ENCODE data around the gene GPBP1L1. TPM values are rescaled to one million over a fixed set of nuclear protein-coding genes. Genes with fewer than 3 reads are reported as not detected.

GPBP1L1 gene
- total and polyA plus RNA-seq, 9 of the 15 experiments (the other 6 are each of a cell fraction or from before 2014, with no cell fraction given): 86.0 to 216 (median 138) TPM

- TF ChIP-seq, protein P1, sequence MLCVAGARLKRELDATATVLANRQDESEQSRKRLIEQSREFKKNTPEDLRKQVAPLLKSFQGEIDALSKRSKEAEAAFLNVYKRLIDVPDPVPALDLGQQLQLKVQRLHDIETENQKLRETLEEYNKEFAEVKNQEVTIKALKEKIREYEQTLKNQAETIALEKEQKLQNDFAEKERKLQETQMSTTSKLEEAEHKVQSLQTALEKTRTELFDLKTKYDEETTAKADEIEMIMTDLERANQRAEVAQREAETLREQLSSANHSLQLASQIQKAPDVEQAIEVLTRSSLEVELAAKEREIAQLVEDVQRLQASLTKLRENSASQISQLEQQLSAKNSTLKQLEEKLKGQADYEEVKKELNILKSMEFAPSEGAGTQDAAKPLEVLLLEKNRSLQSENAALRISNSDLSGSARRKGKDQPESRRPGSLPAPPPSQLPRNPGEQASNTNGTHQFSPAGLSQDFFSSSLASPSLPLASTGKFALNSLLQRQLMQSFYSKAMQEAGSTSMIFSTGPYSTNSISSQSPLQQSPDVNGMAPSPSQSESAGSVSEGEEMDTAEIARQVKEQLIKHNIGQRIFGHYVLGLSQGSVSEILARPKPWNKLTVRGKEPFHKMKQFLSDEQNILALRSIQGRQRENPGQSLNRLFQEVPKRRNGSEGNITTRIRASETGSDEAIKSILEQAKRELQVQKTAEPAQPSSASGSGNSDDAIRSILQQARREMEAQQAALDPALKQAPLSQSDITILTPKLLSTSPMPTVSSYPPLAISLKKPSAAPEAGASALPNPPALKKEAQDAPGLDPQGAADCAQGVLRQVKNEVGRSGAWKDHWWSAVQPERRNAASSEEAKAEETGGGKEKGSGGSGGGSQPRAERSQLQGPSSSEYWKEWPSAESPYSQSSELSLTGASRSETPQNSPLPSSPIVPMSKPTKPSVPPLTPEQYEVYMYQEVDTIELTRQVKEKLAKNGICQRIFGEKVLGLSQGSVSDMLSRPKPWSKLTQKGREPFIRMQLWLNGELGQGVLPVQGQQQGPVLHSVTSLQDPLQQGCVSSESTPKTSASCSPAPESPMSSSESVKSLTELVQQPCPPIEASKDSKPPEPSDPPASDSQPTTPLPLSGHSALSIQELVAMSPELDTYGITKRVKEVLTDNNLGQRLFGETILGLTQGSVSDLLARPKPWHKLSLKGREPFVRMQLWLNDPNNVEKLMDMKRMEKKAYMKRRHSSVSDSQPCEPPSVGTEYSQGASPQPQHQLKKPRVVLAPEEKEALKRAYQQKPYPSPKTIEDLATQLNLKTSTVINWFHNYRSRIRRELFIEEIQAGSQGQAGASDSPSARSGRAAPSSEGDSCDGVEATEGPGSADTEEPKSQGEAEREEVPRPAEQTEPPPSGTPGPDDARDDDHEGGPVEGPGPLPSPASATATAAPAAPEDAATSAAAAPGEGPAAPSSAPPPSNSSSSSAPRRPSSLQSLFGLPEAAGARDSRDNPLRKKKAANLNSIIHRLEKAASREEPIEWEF (CRISPR knock-in tag; IDR thresholded peaks at IDR 0.05): no peak
- TF ChIP-seq, protein P2, sequence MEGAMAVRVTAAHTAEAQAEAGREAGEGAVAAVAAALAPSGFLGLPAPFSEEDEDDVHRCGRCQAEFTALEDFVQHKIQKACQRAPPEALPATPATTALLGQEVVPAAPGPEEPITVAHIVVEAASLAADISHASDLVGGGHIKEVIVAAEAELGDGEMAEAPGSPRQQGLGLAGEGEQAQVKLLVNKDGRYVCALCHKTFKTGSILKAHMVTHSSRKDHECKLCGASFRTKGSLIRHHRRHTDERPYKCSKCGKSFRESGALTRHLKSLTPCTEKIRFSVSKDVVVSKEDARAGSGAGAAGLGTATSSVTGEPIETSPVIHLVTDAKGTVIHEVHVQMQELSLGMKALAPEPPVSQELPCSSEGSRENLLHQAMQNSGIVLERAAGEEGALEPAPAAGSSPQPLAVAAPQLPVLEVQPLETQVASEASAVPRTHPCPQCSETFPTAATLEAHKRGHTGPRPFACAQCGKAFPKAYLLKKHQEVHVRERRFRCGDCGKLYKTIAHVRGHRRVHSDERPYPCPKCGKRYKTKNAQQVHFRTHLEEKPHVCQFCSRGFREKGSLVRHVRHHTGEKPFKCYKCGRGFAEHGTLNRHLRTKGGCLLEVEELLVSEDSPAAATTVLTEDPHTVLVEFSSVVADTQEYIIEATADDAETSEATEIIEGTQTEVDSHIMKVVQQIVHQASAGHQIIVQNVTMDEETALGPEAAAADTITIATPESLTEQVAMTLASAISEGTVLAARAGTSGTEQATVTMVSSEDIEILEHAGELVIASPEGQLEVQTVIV (CRISPR knock-in tag; IDR thresholded peaks at IDR 0.05; ENCODE audit: borderline replicate concordance): no peak
- TF ChIP-seq MYBL2 (IDR thresholded peaks at IDR 0.05; ENCODE audit: low read depth) (no peak), MYBL2 (CRISPR knock-in tag; IDR thresholded peaks at IDR 0.05; ENCODE audit: borderline replicate concordance) (no peak), XRCC5 (IDR thresholded peaks at IDR 0.05; ENCODE audit: low read depth, low read length) (no peak), HSF4 (CRISPR knock-in tag; IDR thresholded peaks at IDR 0.05; ENCODE audit: borderline replicate concordance) (no peak), RBM15 (IDR thresholded peaks at IDR 0.05; ENCODE audit: insufficient read depth, low read length) (no peak), ASH1L (IDR thresholded peaks at IDR 0.05; ENCODE audit: borderline replicate concordance, low read depth, partially characterized antibody) (no peak), THRB (CRISPR knock-in tag; conservative IDR thresholded peaks at IDR 0.05) (no peak), HDAC1 (IDR thresholded peaks at IDR 0.05) (peak in 1 of 2 experiments; percentile 6; a peak in 1 of 4 replicates), ESRRA (IDR thresholded peaks at IDR 0.05; ENCODE audit: borderline replicate concordance, low read depth) (no peak), NFIX (CRISPR knock-in tag; IDR thresholded peaks at IDR 0.05; ENCODE audit: low read depth) (no peak), YBX1 (IDR thresholded peaks at IDR 0.05) (no peak), SMAD3 (CRISPR knock-in tag; conservative IDR thresholded peaks at IDR 0.05) (no peak), ZNF263 (CRISPR knock-in tag; IDR thresholded peaks at IDR 0.05; ENCODE audit: borderline replicate concordance) (no peak), SMARCE1 (IDR thresholded peaks at IDR 0.05) (0 out of 2 replicates have a peak, but pooled peaks have one; percentile 10), SAP30 (IDR thresholded peaks at IDR 0.05; ENCODE audit: borderline replicate concordance, insufficient read depth, low read depth, low read length, poor library complexity, severe bottlenecking) (peak; percentile 13), HDAC2 (IDR thresholded peaks at IDR 0.05) (no peak)
- TF ChIP-seq, protein P3, sequence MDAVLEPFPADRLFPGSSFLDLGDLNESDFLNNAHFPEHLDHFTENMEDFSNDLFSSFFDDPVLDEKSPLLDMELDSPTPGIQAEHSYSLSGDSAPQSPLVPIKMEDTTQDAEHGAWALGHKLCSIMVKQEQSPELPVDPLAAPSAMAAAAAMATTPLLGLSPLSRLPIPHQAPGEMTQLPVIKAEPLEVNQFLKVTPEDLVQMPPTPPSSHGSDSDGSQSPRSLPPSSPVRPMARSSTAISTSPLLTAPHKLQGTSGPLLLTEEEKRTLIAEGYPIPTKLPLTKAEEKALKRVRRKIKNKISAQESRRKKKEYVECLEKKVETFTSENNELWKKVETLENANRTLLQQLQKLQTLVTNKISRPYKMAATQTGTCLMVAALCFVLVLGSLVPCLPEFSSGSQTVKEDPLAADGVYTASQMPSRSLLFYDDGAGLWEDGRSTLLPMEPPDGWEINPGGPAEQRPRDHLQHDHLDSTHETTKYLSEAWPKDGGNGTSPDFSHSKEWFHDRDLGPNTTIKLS (IDR thresholded peaks at IDR 0.05; ENCODE audit: borderline replicate concordance, low read depth): no peak
Observed at GRCh38 chr1:45585110-45585426, 101.3 kb downstream of the GPBP1L1 start (continued).

Measured in K562 (cell line).